ENCODE data around the gene NFIB. TPM values are rescaled to one million over a fixed set of nuclear protein-coding genes. Genes with fewer than 3 reads are reported as not detected.

NFIB gene
- total RNA-seq, 1 donor from 2014 or later: 0.30 TPM

DNA sequence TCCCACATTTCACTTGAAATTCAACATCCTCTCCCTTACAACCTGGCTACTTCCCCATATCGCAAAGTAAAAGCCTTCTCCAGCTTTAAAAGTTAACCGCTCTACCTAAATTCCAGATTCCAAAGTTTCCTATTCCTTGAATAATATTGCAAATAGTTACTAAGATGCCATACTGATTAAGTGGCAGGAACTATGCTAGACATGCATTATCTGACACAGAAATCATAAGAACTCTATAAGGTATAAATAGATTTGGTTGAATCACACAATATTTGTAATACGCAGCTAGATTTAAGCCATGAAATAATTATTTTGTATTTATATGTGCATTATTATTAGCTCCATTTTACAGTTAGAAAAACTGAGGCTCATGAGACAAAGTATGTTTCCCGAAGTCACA lies 92.8 kb downstream of the NFIB start:
- H3K79me2 ChIP-seq (ENCODE audit: low read depth): no peaks in the 10 kb centered on the region
- no peak overlapping the region for H3K4me2 ChIP-seq
- no peak overlapping the region for H3K4me3 ChIP-seq
- H3K9me3 Mint-ChIP-seq: no peaks in the 10 kb centered on the region
- peaks cover 2% of the 10 kb centered on the region for H3K4me1 Mint-ChIP-seq
- no peak overlapping the region for H3K27ac Mint-ChIP-seq
- H3K9me3 ChIP-seq (ENCODE audit: low read depth): no peaks in the 10 kb centered on the region
- H3K27ac ChIP-seq: no peak overlapping the region
- peaks cover 2% of the 10 kb centered on the region for H3K36me3 Mint-ChIP-seq
- H3K9ac ChIP-seq: no peak overlapping the region
- H3K4me1 ChIP-seq: no peaks in the 10 kb centered on the region
- H3F3A ChIP-seq (ENCODE audit: low read depth): no peaks in the 10 kb centered on the region
- no peak overlapping the region for H2AFZ ChIP-seq (replicated peaks)
- TF ChIP-seq, protein P1, sequence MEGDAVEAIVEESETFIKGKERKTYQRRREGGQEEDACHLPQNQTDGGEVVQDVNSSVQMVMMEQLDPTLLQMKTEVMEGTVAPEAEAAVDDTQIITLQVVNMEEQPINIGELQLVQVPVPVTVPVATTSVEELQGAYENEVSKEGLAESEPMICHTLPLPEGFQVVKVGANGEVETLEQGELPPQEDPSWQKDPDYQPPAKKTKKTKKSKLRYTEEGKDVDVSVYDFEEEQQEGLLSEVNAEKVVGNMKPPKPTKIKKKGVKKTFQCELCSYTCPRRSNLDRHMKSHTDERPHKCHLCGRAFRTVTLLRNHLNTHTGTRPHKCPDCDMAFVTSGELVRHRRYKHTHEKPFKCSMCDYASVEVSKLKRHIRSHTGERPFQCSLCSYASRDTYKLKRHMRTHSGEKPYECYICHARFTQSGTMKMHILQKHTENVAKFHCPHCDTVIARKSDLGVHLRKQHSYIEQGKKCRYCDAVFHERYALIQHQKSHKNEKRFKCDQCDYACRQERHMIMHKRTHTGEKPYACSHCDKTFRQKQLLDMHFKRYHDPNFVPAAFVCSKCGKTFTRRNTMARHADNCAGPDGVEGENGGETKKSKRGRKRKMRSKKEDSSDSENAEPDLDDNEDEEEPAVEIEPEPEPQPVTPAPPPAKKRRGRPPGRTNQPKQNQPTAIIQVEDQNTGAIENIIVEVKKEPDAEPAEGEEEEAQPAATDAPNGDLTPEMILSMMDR (IDR thresholded peaks at IDR 0.05): no peak
- TF ChIP-seq EZH2 (IDR thresholded peaks at IDR 0.05) (no peak), EZH2phosphoT487 (IDR thresholded peaks at IDR 0.05) (no peak)
- no peaks in the 10 kb centered on the region for H4K20me1 ChIP-seq (ENCODE audit: low read depth)
- H3K27me3 Mint-ChIP-seq (ENCODE audit: insufficient read depth, low read depth): peaks cover 3% of the 10 kb centered on the region
- no peaks in the 10 kb centered on the region for H3K36me3 ChIP-seq
- no peak for DNase-seq (ENCODE audit: low spot score)
- no peaks in the 10 kb centered on the region for H3K27me3 ChIP-seq
- H3K4me3 Mint-ChIP-seq: no peak overlapping the region

DNA sequence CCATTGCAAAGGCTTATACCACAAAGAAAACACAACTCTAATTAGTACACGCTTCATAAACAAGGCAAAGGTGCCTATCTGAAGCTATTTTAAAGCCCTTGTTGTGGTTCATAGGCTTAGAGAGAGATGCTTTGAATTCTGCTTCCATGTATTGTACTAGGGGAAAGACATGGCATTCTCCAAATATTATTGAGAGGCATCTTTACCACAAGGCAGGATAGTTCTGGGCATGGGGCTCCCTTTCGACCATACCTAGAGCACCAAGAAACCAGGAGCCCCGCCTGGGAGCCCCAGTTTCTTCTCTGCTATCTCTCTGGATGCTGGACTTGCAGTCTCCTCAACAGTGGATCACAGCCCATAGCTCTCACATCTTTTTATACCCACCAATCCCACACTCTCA lies 93.7 kb downstream of the NFIB start:
- no peaks in the 10 kb centered on the region for H3K27me3 ChIP-seq
- H4K20me1 ChIP-seq (ENCODE audit: low read depth): no peaks in the 10 kb centered on the region
- Mint-ChIP-seq H3K27me3 (ENCODE audit: insufficient read depth, low read depth) (peaks cover 3% of the 10 kb centered on the region), H3K36me3 (peaks cover 2% of the 10 kb centered on the region), H3K4me1 (peaks cover 2% of the 10 kb centered on the region), H3K4me3 (no peak overlapping the region), H3K9me3 (no peaks in the 10 kb centered on the region), H3K27ac (no peak overlapping the region)
- no peaks in the 10 kb centered on the region for H3K9me3 ChIP-seq (ENCODE audit: low read depth)
- no peak overlapping the region for H3K4me3 ChIP-seq
- no peaks in the 10 kb centered on the region for H3F3A ChIP-seq (ENCODE audit: low read depth)
- no peak for DNase-seq (ENCODE audit: low spot score)
- no peak overlapping the region for H3K4me2 ChIP-seq
- no peak overlapping the region for H2AFZ ChIP-seq (replicated peaks)
- no peak overlapping the region for H3K9ac ChIP-seq
- TF ChIP-seq EZH2phosphoT487 (IDR thresholded peaks at IDR 0.05) (no peak), EZH2 (IDR thresholded peaks at IDR 0.05) (no peak)
- TF ChIP-seq, protein P1 (IDR thresholded peaks at IDR 0.05): no peak
- H3K79me2 ChIP-seq (ENCODE audit: low read depth): no peaks in the 10 kb centered on the region
- no peaks in the 10 kb centered on the region for H3K36me3 ChIP-seq
- H3K27ac ChIP-seq: no peak overlapping the region
- H3K4me1 ChIP-seq: no peaks in the 10 kb centered on the region

DNA sequence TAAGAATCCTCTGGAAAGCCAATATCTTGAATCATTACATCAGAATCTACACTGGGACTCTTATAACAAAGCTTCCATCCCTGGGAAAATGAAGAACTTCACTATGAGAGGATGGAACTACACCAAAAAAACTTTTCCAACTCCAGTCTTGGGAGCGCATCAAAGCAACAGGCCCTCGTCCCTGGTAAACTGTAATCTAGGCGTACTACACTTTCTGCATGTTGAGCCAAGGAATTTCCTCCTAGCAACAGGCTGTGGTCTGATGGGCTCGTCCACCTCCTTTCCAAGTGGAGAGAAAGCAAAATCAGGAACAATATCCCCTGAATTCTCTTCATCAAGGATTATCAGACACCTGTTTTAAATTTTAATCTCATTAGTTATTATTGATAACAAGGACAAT lies 94.1 kb downstream of the NFIB start:
- no peaks in the 10 kb centered on the region for H3K9me3 ChIP-seq (ENCODE audit: low read depth)
- TF ChIP-seq, protein P1 (IDR thresholded peaks at IDR 0.05): no peak
- no peak for TF ChIP-seq EZH2phosphoT487 (IDR thresholded peaks at IDR 0.05)
- no peak for TF ChIP-seq EZH2 (IDR thresholded peaks at IDR 0.05)
- H2AFZ ChIP-seq (replicated peaks): no peak overlapping the region
- no peak overlapping the region for H3K4me3 ChIP-seq
- no peak overlapping the region for H3K27ac ChIP-seq
- H4K20me1 ChIP-seq (ENCODE audit: low read depth): no peaks in the 10 kb centered on the region
- no peak overlapping the region for H3K27ac Mint-ChIP-seq
- H3K9me3 Mint-ChIP-seq: no peaks in the 10 kb centered on the region
- no peak overlapping the region for H3K9ac ChIP-seq
- H3K4me1 Mint-ChIP-seq: peaks cover 2% of the 10 kb centered on the region
- H3K36me3 ChIP-seq: no peaks in the 10 kb centered on the region
- peaks cover 3% of the 10 kb centered on the region for H3K27me3 Mint-ChIP-seq (ENCODE audit: insufficient read depth, low read depth)
- no peaks in the 10 kb centered on the region for H3K4me1 ChIP-seq
- no peak overlapping the region for H3K4me2 ChIP-seq
- H3K79me2 ChIP-seq (ENCODE audit: low read depth): no peaks in the 10 kb centered on the region
- no peak overlapping the region for H3K4me3 Mint-ChIP-seq
- no peak for DNase-seq (ENCODE audit: low spot score)
- H3K36me3 Mint-ChIP-seq: peaks cover 2% of the 10 kb centered on the region
- H3K27me3 ChIP-seq: no peaks in the 10 kb centered on the region
- no peaks in the 10 kb centered on the region for H3F3A ChIP-seq (ENCODE audit: low read depth)
